ENCODE measurements around the gene PRKD1. TPM values are rescaled to one million over a fixed set of nuclear protein-coding genes. Genes with fewer than 3 reads are reported as not detected.

PRKD1 gene
- total RNA-seq, 1 experiment from 2014 or later, result not detected

- intact Hi-C loops (cut with micrococcal nuclease), result no loop called here
- Histone ChIP-seq H3K27me3 (ENCODE audit: insufficient read depth, low read length) (no peaks in the 10 kb centered on the region), H3K36me3 (ENCODE audit: control insufficient read depth in 1 of 2, insufficient read depth in 2 of 2, low read length in 2 of 2) (no peaks in the 10 kb centered on the region), H3K4me1 (ENCODE audit: control insufficient read depth in 1 of 2, insufficient read depth in 2 of 2, low read length in 2 of 2) (no peaks in the 10 kb centered on the region), H3K4me2 (ENCODE audit: low read length) (no peak overlapping the region), H3K9me3 (ENCODE audit: control insufficient read depth in 1 of 2, insufficient read depth in 1 of 2, low read depth in 1 of 2, low read length in 2 of 2) (peaks cover 0 to 34% of the 10 kb centered on the region in 2 experiments; a peak in 2 of 4 replicates), H3K4me3 (replicated peaks in 1 of 2; ENCODE audit: low read depth in 1 of 2, low read length in 2 of 2) (no peak overlapping the region), H3K9me2 (ENCODE audit: insufficient read depth) (no peaks in the 10 kb centered on the region), H3K27ac (ENCODE audit: low read depth, low read length) (no peak overlapping the region), H3K9ac (ENCODE audit: low read length) (no peak overlapping the region), H3K79me2 (ENCODE audit: insufficient read depth, low read length) (no peaks in the 10 kb centered on the region), H4K20me1 (ENCODE audit: insufficient read depth) (no peaks in the 10 kb centered on the region), H2AFZ (ENCODE audit: low read depth, low read length, poor library complexity, severe bottlenecking) (no peak overlapping the region)
- POLR2A ChIA-PET, result no interaction called here
- CTCF ChIA-PET, result no interaction called here
- DNase-seq (ENCODE audit: low read depth, low spot score) (no peak), ATAC-seq (no peak)
- RAD21 ChIA-PET (ENCODE audit: low non-redundant PET in 1 of 2, low total read pairs in 2 of 2, uncharacterized antibody in 2 of 2, unreplicated experiment in 2 of 2), result no interaction called here
- BruUV-seq (replicated peaks), result no TSS peak
- TF ChIP-seq EZH2 (IDR thresholded peaks at IDR 0.05) (no peak), MAX (IDR thresholded peaks at IDR 0.05) (no peak)
Measured at GRCh38 chr14:29654901-29655550, 272.6 kb downstream of the PRKD1 start.

DNA sequence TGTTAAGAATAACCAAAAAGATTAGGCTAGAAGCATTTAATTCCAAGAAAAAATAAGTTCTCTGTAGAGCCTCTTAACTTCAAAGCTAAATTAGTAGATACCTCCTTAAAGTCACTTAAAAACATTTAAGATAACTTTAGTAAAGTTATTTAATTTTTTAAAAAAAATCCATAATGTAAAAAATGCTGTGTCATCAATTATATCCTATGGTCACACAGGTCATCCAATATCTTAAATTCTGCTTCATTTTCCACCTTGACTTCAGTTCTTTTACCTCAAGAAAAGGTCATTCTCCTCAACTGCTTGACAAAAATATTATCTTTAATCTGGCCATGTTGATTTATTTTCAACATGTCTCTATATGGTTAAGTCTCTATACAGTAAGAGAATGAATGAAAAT is 274.3 kb downstream of the PRKD1 start:
- Histone ChIP-seq H3K4me2 (ENCODE audit: low read length) (no peak overlapping the region), H3K79me2 (ENCODE audit: insufficient read depth, low read length) (no peaks in the 10 kb centered on the region), H3K27me3 (ENCODE audit: insufficient read depth, low read length) (no peaks in the 10 kb centered on the region), H3K4me1 (ENCODE audit: control insufficient read depth in 1 of 2, insufficient read depth in 2 of 2, low read length in 2 of 2) (no peaks in the 10 kb centered on the region), H3K4me3 (replicated peaks in 1 of 2; ENCODE audit: low read depth in 1 of 2, low read length in 2 of 2) (no peak overlapping the region), H4K20me1 (ENCODE audit: insufficient read depth) (no peaks in the 10 kb centered on the region), H3K36me3 (ENCODE audit: control insufficient read depth in 1 of 2, insufficient read depth in 2 of 2, low read length in 2 of 2) (no peaks in the 10 kb centered on the region), H3K9me3 (ENCODE audit: control insufficient read depth in 1 of 2, insufficient read depth in 1 of 2, low read depth in 1 of 2, low read length in 2 of 2) (peaks cover 4 to 30% of the 10 kb centered on the region in 2 experiments; a peak in 2 of 4 replicates), H2AFZ (ENCODE audit: low read depth, low read length, poor library complexity, severe bottlenecking) (no peak overlapping the region), H3K9ac (ENCODE audit: low read length) (no peak overlapping the region), H3K9me2 (ENCODE audit: insufficient read depth) (no peaks in the 10 kb centered on the region), H3K27ac (ENCODE audit: low read depth, low read length) (no peak overlapping the region)
- TF ChIP-seq ZNF274 (IDR thresholded peaks at IDR 0.05; ENCODE audit: low read depth, low read length), result no peak
- TF ChIP-seq, protein P1, sequence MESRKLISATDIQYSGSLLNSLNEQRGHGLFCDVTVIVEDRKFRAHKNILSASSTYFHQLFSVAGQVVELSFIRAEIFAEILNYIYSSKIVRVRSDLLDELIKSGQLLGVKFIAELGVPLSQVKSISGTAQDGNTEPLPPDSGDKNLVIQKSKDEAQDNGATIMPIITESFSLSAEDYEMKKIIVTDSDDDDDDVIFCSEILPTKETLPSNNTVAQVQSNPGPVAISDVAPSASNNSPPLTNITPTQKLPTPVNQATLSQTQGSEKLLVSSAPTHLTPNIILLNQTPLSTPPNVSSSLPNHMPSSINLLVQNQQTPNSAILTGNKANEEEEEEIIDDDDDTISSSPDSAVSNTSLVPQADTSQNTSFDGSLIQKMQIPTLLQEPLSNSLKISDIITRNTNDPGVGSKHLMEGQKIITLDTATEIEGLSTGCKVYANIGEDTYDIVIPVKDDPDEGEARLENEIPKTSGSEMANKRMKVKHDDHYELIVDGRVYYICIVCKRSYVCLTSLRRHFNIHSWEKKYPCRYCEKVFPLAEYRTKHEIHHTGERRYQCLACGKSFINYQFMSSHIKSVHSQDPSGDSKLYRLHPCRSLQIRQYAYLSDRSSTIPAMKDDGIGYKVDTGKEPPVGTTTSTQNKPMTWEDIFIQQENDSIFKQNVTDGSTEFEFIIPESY (IDR thresholded peaks at IDR 0.05; ENCODE audit: extremely low read depth, insufficient replicate concordance, low read length), result no peak
- TF ChIP-seq EZH2 (IDR thresholded peaks at IDR 0.05), result no peak
- TF ChIP-seq ZFX (IDR thresholded peaks at IDR 0.05), result no peak
- TF ChIP-seq FOSL1 (IDR thresholded peaks at IDR 0.05; ENCODE audit: low read depth), result no peak
- no peak for TF ChIP-seq TCF7L2 (IDR thresholded peaks at IDR 0.05; ENCODE audit: borderline replicate concordance, extremely low read depth, insufficient read depth, insufficient read length)
- TF ChIP-seq, protein P2, sequence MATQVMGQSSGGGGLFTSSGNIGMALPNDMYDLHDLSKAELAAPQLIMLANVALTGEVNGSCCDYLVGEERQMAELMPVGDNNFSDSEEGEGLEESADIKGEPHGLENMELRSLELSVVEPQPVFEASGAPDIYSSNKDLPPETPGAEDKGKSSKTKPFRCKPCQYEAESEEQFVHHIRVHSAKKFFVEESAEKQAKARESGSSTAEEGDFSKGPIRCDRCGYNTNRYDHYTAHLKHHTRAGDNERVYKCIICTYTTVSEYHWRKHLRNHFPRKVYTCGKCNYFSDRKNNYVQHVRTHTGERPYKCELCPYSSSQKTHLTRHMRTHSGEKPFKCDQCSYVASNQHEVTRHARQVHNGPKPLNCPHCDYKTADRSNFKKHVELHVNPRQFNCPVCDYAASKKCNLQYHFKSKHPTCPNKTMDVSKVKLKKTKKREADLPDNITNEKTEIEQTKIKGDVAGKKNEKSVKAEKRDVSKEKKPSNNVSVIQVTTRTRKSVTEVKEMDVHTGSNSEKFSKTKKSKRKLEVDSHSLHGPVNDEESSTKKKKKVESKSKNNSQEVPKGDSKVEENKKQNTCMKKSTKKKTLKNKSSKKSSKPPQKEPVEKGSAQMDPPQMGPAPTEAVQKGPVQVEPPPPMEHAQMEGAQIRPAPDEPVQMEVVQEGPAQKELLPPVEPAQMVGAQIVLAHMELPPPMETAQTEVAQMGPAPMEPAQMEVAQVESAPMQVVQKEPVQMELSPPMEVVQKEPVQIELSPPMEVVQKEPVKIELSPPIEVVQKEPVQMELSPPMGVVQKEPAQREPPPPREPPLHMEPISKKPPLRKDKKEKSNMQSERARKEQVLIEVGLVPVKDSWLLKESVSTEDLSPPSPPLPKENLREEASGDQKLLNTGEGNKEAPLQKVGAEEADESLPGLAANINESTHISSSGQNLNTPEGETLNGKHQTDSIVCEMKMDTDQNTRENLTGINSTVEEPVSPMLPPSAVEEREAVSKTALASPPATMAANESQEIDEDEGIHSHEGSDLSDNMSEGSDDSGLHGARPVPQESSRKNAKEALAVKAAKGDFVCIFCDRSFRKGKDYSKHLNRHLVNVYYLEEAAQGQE (IDR thresholded peaks at IDR 0.05; ENCODE audit: low read depth), result no peak
- no peak for TF ChIP-seq EGR1 (IDR thresholded peaks at IDR 0.05; ENCODE audit: low read depth)
- no TSS peak for BruUV-seq (replicated peaks)
- CTCF ChIA-PET, result no interaction called here
- ATAC-seq (no peak), DNase-seq (ENCODE audit: low read depth, low spot score) (no peak)
- RAD21 ChIA-PET (ENCODE audit: low non-redundant PET in 1 of 2, low total read pairs in 2 of 2, uncharacterized antibody in 2 of 2, unreplicated experiment in 2 of 2), result no interaction called here
- POLR2A ChIA-PET, result no interaction called here
- intact Hi-C loops (cut with micrococcal nuclease), result no loop called here

Measured in HCT116 (cell line).